Neural cell (in vitro differentiated cells): Measurements from ENCODE around the gene LCE1F.

Experiments
- EP300 ChIP-seq: fragments of 450-650 bp; conservative IDR thresholded peaks from 2 replicates; pipeline ENCODE4 v1.6.1; 2014; ENCODE audit warnings: antibody characterized with exemption, mild to moderate bottlenecking, moderate library complexity; ENCODE audit not compliant: poor library complexity, severe bottlenecking
- TF ChIP-seq, protein P1 (sequence below): fragments of 450-650 bp; IDR thresholded peaks from 2 replicates; pipeline ENCODE4 v1.5.1; 2014; ENCODE audit warnings: antibody characterized with exemption, mild to moderate bottlenecking, moderate library complexity; ENCODE audit not compliant: poor library complexity, severe bottlenecking
- TF ChIP-seq, protein P2 (sequence below): IDR thresholded peaks from 2 replicates; pipeline ENCODE4 v1.6.1; 2012; ENCODE audit warnings: borderline replicate concordance

DNA sequence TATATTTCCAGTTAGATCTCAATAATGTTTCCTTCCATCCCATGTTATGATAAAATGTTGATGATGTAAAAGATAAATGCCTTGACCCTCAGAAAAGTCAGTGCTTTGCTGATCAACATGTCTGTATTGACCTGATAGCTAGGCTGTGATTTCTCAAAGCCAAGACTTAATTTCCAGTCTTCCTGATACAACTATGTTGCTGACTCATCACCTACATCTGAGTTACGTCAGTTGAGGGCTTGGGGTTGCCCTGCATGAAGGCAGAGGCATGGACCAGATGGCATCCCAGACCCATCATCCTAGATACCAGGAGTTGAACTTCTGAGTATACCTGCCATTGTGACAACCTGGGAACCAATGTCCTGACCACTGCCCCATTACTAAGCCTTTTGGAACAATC, 26.4 kb downstream of the LCE1F start:
- no peak for TF ChIP-seq EP300
- TF ChIP-seq, protein P1, sequence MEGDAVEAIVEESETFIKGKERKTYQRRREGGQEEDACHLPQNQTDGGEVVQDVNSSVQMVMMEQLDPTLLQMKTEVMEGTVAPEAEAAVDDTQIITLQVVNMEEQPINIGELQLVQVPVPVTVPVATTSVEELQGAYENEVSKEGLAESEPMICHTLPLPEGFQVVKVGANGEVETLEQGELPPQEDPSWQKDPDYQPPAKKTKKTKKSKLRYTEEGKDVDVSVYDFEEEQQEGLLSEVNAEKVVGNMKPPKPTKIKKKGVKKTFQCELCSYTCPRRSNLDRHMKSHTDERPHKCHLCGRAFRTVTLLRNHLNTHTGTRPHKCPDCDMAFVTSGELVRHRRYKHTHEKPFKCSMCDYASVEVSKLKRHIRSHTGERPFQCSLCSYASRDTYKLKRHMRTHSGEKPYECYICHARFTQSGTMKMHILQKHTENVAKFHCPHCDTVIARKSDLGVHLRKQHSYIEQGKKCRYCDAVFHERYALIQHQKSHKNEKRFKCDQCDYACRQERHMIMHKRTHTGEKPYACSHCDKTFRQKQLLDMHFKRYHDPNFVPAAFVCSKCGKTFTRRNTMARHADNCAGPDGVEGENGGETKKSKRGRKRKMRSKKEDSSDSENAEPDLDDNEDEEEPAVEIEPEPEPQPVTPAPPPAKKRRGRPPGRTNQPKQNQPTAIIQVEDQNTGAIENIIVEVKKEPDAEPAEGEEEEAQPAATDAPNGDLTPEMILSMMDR: no peak
- TF ChIP-seq, protein P2, sequence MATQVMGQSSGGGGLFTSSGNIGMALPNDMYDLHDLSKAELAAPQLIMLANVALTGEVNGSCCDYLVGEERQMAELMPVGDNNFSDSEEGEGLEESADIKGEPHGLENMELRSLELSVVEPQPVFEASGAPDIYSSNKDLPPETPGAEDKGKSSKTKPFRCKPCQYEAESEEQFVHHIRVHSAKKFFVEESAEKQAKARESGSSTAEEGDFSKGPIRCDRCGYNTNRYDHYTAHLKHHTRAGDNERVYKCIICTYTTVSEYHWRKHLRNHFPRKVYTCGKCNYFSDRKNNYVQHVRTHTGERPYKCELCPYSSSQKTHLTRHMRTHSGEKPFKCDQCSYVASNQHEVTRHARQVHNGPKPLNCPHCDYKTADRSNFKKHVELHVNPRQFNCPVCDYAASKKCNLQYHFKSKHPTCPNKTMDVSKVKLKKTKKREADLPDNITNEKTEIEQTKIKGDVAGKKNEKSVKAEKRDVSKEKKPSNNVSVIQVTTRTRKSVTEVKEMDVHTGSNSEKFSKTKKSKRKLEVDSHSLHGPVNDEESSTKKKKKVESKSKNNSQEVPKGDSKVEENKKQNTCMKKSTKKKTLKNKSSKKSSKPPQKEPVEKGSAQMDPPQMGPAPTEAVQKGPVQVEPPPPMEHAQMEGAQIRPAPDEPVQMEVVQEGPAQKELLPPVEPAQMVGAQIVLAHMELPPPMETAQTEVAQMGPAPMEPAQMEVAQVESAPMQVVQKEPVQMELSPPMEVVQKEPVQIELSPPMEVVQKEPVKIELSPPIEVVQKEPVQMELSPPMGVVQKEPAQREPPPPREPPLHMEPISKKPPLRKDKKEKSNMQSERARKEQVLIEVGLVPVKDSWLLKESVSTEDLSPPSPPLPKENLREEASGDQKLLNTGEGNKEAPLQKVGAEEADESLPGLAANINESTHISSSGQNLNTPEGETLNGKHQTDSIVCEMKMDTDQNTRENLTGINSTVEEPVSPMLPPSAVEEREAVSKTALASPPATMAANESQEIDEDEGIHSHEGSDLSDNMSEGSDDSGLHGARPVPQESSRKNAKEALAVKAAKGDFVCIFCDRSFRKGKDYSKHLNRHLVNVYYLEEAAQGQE: no peak
